Smooth muscle cell (in vitro differentiated cells): Measurements from ENCODE around the gene CPNE7. TPM values are rescaled to one million over a fixed set of nuclear protein-coding genes. Genes with fewer than 3 reads are reported as not detected.
A peak's percentile ranks its signal among the peaks of the same experiment; 100 is the strongest.

Source experiments
- DNase-seq: peaks from one replicate; lab custom pipeline; 2025; ENCODE audit not compliant: unreplicated experiment; lab: John Stamatoyannopoulos, UW
- H2AFZ ChIP-seq: fragments of 200-600 bp; sonication (generic); 2 replicates; pipeline ENCODE4 v1.6.0; 2016; ENCODE audit warnings: antibody characterized with exemption, low read depth, mild to moderate bottlenecking
- H3F3A ChIP-seq: fragments of 200-600 bp; sonication (generic); 2 replicates; pipeline ENCODE4 v1.6.0; 2017; ENCODE audit warnings: antibody characterized with exemption, low read depth
- H3K27ac ChIP-seq: fragments of 200-600 bp; sonication (generic); 2 replicates; pipeline ENCODE4 v1.5.1; 2016; ENCODE audit warnings: low read depth, mild to moderate bottlenecking
- H3K27me3 ChIP-seq: fragments of 200-600 bp; sonication (generic); 2 replicates; pipeline ENCODE4 v1.6.1; 2016; ENCODE audit warnings: low read depth, mild to moderate bottlenecking
- H3K36me3 ChIP-seq: fragments of 200-600 bp; sonication (generic); 2 replicates; pipeline ENCODE4 v1.5.1; 2016; ENCODE audit warnings: low read depth
- H3K4me1 ChIP-seq: fragments of 200-600 bp; sonication (generic); 2 replicates; pipeline ENCODE4 v1.5.1; 2016; ENCODE audit warnings: low read depth
- H3K4me2 ChIP-seq: fragments of 200-600 bp; sonication (generic); 2 replicates; pipeline ENCODE4 v1.6.0; 2016; ENCODE audit warnings: mild to moderate bottlenecking
- H3K4me3 ChIP-seq: fragments of 200-600 bp; sonication (generic); 2 replicates; pipeline ENCODE4 v1.5.1; 2016; ENCODE audit warnings: mild to moderate bottlenecking
- H3K79me2 ChIP-seq: fragments of 200-600 bp; sonication (generic); 2 replicates; pipeline ENCODE4 v1.6.0; 2016; ENCODE audit warnings: low read depth, mild to moderate bottlenecking
- H3K9ac ChIP-seq: fragments of 200-600 bp; sonication (generic); 2 replicates; pipeline ENCODE4 v1.6.0; 2016; ENCODE audit warnings: low read depth
- H3K9me3 ChIP-seq: fragments of 200-600 bp; sonication (generic); replicated peaks from 2 replicates; pipeline ENCODE4 v1.5.1; 2016; ENCODE audit warnings: low read depth
- H4K20me1 ChIP-seq: fragments of 200-600 bp; sonication (generic); 2 replicates; pipeline ENCODE4 v1.6.0; 2016; ENCODE audit warnings: low read depth
- WGBS: methylation state at CpG from one replicate; pipeline ENCODE4 v1.1.7; 2016; ENCODE audit warnings: low lambda C conversion rate; 5-methylcytosine and 5-hydroxymethylcytosine counted together
- polyA plus RNA-seq: library from polyadenylated mRNA; unstranded; fragments of >200 nt; fragmentation: Nextera tagmentation; extraction: Ambion mirVana; gene quantifications from 2 replicates; pipeline ENCODE4 v1.2.1, GENCODE V29; 2016
- total RNA-seq: library from RNA; depleted of rRNA; stranded (reverse); fragments of >200 nt; gene quantifications from 2 replicates; pipeline ENCODE4 v1.2.3, GENCODE V29; 2014
- TF ChIP-seq, protein P1 (sequence below): fragments of 200-600 bp; sonication (generic); IDR thresholded peaks from 2 replicates; pipeline ENCODE4 v1.5.1; 2017; ENCODE audit warnings: borderline replicate concordance, mild to moderate bottlenecking, antibody characterized with exemption; ENCODE audit not compliant: insufficient read depth, poor library complexity, severe bottlenecking

Gene CPNE7
- total and polyA plus RNA-seq, 2 experiments from 2014 or later, result 0.14 to 0.58 TPM

DNA sequence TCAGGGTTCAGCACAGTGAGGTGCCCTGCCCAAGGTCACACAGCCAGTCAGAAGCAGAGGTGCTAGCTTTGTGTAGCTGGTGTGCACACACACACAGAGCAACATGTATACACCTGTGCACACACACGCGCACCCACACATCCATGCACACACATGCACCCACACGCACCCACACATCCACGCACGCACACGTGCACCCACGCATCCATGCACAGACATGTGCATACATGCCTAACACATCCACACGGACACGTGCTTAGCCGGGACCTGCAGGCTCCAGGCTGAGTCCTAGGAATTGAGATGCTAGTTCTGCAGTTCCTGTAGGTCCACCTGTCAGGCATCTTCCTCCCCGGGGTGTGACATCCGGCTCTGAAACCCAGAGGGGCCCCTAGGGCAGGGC is 24.9 kb downstream of the CPNE7 start:
- H3K4me1 ChIP-seq, result peaks cover 8% of the 10 kb centered on the region
- H2AFZ ChIP-seq, result no peak overlapping the region

DNA sequence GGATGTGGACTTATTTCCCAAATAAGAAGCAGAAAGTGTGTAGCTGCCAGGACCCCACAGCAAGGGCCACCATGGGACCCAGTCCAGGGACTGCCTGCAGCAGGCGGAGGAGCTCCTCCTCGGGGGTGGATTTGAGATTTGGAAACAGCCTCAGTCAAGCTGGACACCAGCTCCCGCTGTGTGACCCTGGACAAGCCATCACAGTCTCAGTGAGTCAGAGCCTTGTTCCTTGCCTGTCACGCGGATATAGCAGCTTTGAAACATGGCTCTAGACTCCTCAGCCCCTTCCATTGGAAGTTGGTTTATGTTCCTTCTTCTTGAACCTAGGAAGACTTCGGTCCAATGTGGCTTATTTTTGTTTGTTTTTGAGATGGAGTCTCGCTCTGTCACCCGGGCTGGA is 25.4 kb downstream of the CPNE7 start:
- Histone ChIP-seq H3K9ac (no peak overlapping the region), H3K4me1 (peaks cover 8% of the 10 kb centered on the region), H3K27me3 (no peaks in the 10 kb centered on the region), H3K36me3 (no peaks in the 10 kb centered on the region), H2AFZ (no peak overlapping the region), H3K4me2 (no peak overlapping the region), H3K27ac (no peak overlapping the region), H3K4me3 (no peak overlapping the region), H3F3A (peaks cover 4% of the 10 kb centered on the region), H4K20me1 (no peaks in the 10 kb centered on the region), H3K9me3 (no peaks in the 10 kb centered on the region), H3K79me2 (no peaks in the 10 kb centered on the region)
- DNase-seq, result no peak
- WGBS, result 88% methylated on average over 8 of the region's 8 CpGs
- TF ChIP-seq, protein P1, sequence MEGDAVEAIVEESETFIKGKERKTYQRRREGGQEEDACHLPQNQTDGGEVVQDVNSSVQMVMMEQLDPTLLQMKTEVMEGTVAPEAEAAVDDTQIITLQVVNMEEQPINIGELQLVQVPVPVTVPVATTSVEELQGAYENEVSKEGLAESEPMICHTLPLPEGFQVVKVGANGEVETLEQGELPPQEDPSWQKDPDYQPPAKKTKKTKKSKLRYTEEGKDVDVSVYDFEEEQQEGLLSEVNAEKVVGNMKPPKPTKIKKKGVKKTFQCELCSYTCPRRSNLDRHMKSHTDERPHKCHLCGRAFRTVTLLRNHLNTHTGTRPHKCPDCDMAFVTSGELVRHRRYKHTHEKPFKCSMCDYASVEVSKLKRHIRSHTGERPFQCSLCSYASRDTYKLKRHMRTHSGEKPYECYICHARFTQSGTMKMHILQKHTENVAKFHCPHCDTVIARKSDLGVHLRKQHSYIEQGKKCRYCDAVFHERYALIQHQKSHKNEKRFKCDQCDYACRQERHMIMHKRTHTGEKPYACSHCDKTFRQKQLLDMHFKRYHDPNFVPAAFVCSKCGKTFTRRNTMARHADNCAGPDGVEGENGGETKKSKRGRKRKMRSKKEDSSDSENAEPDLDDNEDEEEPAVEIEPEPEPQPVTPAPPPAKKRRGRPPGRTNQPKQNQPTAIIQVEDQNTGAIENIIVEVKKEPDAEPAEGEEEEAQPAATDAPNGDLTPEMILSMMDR, result no peak

More for the DNA sequence above, 24.9 kb downstream of the CPNE7 start:
- Histone ChIP-seq H3K27ac (no peak overlapping the region), H3K9ac (no peak overlapping the region), H3K27me3 (no peaks in the 10 kb centered on the region), H3K4me3 (no peak overlapping the region), H3K9me3 (no peaks in the 10 kb centered on the region), H4K20me1 (no peaks in the 10 kb centered on the region), H3K4me2 (no peak overlapping the region), H3F3A (peaks cover 4% of the 10 kb centered on the region), H3K79me2 (no peaks in the 10 kb centered on the region), H3K36me3 (no peaks in the 10 kb centered on the region)
- DNase-seq, result no peak
- 92% methylated on average over 12 of the region's 12 CpGs for WGBS
- TF ChIP-seq, protein P1, result no peak

DNA sequence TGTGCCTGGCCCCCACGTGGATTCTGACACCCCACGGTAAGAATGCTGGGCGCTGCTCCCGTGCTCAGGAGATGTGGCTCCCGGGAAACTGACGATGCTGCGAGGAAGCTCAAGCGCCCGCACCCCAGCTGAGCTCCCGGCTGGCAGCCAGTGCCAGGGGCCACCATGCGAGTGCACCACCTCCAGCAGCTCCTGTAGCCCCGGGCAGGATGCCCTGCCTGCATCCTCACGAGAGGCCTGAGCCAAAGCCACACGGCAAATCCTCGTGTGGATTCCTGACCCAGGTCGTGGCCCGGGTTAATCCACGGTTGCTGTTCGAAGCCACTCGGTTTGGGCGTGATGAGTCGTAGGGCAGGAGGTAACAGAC is 26.3 kb downstream of the CPNE7 start:
- TF ChIP-seq, protein P1, result no peak
- no peaks in the 10 kb centered on the region for H3K79me2 ChIP-seq
- no peaks in the 10 kb centered on the region for H3K27me3 ChIP-seq
- peak overlapping the region; percentile 65 for H3K27ac ChIP-seq
- no peaks in the 10 kb centered on the region for H3K36me3 ChIP-seq
- WGBS, result 49% methylated on average over 22 of the region's 22 CpGs
- DNase-seq, result no peak
- H3K4me2 ChIP-seq, result peak overlapping the region; percentile 68
- H3K4me3 ChIP-seq, result no peak overlapping the region
- peaks cover 4% of the 10 kb centered on the region for H3F3A ChIP-seq
- peaks cover 8% of the 10 kb centered on the region for H3K4me1 ChIP-seq
- no peak overlapping the region for H2AFZ ChIP-seq
- H3K9ac ChIP-seq, result no peak overlapping the region
- no peaks in the 10 kb centered on the region for H3K9me3 ChIP-seq
- H4K20me1 ChIP-seq, result no peaks in the 10 kb centered on the region

DNA sequence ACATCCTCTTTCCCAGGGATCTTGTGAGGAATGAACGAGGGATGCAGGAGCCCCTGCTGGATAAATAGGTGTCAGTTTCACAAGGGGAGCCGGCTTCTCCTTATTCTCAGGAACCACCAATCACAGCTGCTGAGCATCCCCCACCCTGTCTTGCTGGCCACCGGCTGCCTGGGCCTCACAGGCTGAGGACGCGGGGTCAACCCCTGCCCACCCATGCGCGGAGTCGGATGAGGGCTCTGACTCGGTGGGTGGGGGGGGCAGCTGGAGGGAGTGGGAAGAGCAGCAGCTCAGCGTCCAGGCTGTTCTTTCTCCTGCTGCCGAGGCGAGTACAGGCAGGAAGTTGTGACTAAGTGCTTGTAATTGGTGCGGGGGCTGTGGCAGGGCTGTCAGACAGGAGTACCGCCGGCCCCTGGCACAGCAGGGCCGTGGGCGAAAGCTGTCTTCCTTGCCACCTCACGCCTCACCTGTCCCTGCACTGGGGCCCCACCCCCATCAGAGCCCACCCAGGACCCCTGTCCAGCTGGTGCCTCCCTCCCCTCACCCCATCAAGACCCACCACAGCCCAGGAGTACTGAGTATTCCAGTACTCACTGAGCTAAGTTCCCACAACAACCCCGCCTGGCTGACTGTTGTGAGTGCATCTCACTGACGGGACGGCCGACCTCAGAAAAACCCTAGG is 26.9 kb downstream of the CPNE7 start:
- Histone ChIP-seq H3F3A (peaks cover 4% of the 10 kb centered on the region), H3K27ac (peak overlapping the region; percentile 65), H3K79me2 (no peaks in the 10 kb centered on the region), H3K4me2 (peak overlapping the region; percentile 68), H3K9me3 (no peaks in the 10 kb centered on the region), H3K4me3 (no peak overlapping the region), H3K4me1 (peaks cover 8% of the 10 kb centered on the region), H2AFZ (no peak overlapping the region), H3K27me3 (no peaks in the 10 kb centered on the region), H3K36me3 (no peaks in the 10 kb centered on the region), H3K9ac (no peak overlapping the region), H4K20me1 (no peaks in the 10 kb centered on the region)
- TF ChIP-seq, protein P1, result no peak
- 4% methylated on average over 16 of the region's 22 CpGs for WGBS
- peak; percentile 59 for DNase-seq
